Thyroid gland (tissue), 4 donors: Measurements from ENCODE around the gene CTBP1. TPM values are rescaled to one million over a fixed set of nuclear protein-coding genes. Genes with fewer than 3 reads are reported as not detected.

ENCODE experiments used
- DNase-seq, 2 donors: peaks; one replicate each; pipeline ENCODE4 v3.0.0-alpha.2; 2019
- H3K27ac ChIP-seq, 3 donors: fragments of 200-600 bp; sonication (generic); 1 replicate in 2 of 3; 2 replicates in 1 of 3; pipeline ENCODE4 v1.5.1; 2016 to 2019; ENCODE audit warnings: mild to moderate bottlenecking in 1 of 3, moderate library complexity in 1 of 3
- H3K27me3 ChIP-seq: fragments of 200-600 bp; sonication (generic); one replicate; pipeline ENCODE4 v1.5.1; 2019
- H3K36me3 ChIP-seq, 2 donors: fragments of 200-600 bp; sonication (generic); one replicate each; pipeline ENCODE4 v1.5.1; 2016 to 2019
- H3K4me1 ChIP-seq, 2 donors: fragments of 200-600 bp; sonication (generic); one replicate each; pipeline ENCODE4 v1.5.1; 2017 to 2019
- H3K4me3 ChIP-seq, 3 donors: fragments of 200-600 bp; sonication (generic); replicated peaks in 1 of 3; 1 replicate in 2 of 3; 2 replicates in 1 of 3; pipeline ENCODE4 v1.5.1; 2016; ENCODE audit warnings: mild to moderate bottlenecking in 1 of 3
- H3K9me3 ChIP-seq: fragments of 200-600 bp; sonication (generic); one replicate; pipeline ENCODE4 v1.5.1; 2017
- POLR2A ChIP-seq, 2 donors: fragments of 450-650 bp; IDR thresholded peaks; one replicate each; pipeline ENCODE4 v1.6.1; 2017; ENCODE audit warnings: antibody characterized with exemption in 2 of 2, mild to moderate bottlenecking in 2 of 2, moderate library complexity in 1 of 2
- WGBS, 2 donors: methylation state at CpG; one replicate each; pipeline ENCODE4 v1.1.5; 2017; 5-methylcytosine and 5-hydroxymethylcytosine counted together
- intact Hi-C: fragments of 100-400 bp; cut with DNase I; formaldehyde crosslinking; loops from one replicate; pipeline ENCODE4 v1.15.1; 2023
- total RNA-seq, 4 donors: library from RNA; depleted of rRNA; stranded (reverse); fragments of >200 nt; gene quantifications; one replicate each; pipeline ENCODE4 v1.2.3, GENCODE V29; 2016
- TF ChIP-seq, protein P1 (sequence below), 6 experiments: fragments of 200-600 bp in 3 of 6; fragments of 450-650 bp in 3 of 6; sonication (generic) in 3 of 6; IDR thresholded peaks; one replicate each; pipeline ENCODE4 v1.5.1; 2016 to 2019; ENCODE audit warnings: antibody characterized with exemption in 6 of 6, mild to moderate bottlenecking in 2 of 6, inconsistent platforms in 1 of 6, moderate library complexity in 1 of 6

Gene CTBP1
- total RNA-seq, 4 donors from 2014 or later: 102 to 226 (median 177) TPM

- Histone ChIP-seq H3K4me1 (no peaks in the 10 kb centered on the region), H3K27ac (no peak overlapping the region), H3K27me3 (no peaks in the 10 kb centered on the region), H3K4me3 (no peak overlapping the region), H3K36me3 (no peaks in the 10 kb centered on the region), H3K9me3 (no peaks in the 10 kb centered on the region)
- intact Hi-C loops: no loop called here
- TF ChIP-seq, protein P1, sequence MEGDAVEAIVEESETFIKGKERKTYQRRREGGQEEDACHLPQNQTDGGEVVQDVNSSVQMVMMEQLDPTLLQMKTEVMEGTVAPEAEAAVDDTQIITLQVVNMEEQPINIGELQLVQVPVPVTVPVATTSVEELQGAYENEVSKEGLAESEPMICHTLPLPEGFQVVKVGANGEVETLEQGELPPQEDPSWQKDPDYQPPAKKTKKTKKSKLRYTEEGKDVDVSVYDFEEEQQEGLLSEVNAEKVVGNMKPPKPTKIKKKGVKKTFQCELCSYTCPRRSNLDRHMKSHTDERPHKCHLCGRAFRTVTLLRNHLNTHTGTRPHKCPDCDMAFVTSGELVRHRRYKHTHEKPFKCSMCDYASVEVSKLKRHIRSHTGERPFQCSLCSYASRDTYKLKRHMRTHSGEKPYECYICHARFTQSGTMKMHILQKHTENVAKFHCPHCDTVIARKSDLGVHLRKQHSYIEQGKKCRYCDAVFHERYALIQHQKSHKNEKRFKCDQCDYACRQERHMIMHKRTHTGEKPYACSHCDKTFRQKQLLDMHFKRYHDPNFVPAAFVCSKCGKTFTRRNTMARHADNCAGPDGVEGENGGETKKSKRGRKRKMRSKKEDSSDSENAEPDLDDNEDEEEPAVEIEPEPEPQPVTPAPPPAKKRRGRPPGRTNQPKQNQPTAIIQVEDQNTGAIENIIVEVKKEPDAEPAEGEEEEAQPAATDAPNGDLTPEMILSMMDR (IDR thresholded peaks at IDR 0.05): no peak
- no peak for TF ChIP-seq POLR2A (IDR thresholded peaks at IDR 0.05)
- DNase-seq: no peak
- WGBS, 2 donors: 75 to 85% methylated on average over 11 of the region's 11 CpGs
Observed at GRCh38 chr4:1178300-1179088, 70.4 kb downstream of the CTBP1 start.

GRCh38 chr4:1177274-1178141 is 71.4 kb downstream of the CTBP1 start:
- intact Hi-C loops: no loop called here
- no peak overlapping the region for H3K4me3 ChIP-seq
- H3K27me3 ChIP-seq: peaks cover under 1% of the 10 kb centered on the region
- DNase-seq: no peak
- no peaks in the 10 kb centered on the region for H3K36me3 ChIP-seq
- 85 to 88% methylated on average over 16 to 21 of the region's 28 CpGs for WGBS, 2 donors
- H3K9me3 ChIP-seq: no peaks in the 10 kb centered on the region
- TF ChIP-seq, protein P1 (IDR thresholded peaks at IDR 0.05): no peak
- no peak for TF ChIP-seq POLR2A (IDR thresholded peaks at IDR 0.05)
- H3K27ac ChIP-seq: no peak overlapping the region
- H3K4me1 ChIP-seq: peaks cover under 1 to 4% of the 10 kb centered on the region in 2 donors

DNA sequence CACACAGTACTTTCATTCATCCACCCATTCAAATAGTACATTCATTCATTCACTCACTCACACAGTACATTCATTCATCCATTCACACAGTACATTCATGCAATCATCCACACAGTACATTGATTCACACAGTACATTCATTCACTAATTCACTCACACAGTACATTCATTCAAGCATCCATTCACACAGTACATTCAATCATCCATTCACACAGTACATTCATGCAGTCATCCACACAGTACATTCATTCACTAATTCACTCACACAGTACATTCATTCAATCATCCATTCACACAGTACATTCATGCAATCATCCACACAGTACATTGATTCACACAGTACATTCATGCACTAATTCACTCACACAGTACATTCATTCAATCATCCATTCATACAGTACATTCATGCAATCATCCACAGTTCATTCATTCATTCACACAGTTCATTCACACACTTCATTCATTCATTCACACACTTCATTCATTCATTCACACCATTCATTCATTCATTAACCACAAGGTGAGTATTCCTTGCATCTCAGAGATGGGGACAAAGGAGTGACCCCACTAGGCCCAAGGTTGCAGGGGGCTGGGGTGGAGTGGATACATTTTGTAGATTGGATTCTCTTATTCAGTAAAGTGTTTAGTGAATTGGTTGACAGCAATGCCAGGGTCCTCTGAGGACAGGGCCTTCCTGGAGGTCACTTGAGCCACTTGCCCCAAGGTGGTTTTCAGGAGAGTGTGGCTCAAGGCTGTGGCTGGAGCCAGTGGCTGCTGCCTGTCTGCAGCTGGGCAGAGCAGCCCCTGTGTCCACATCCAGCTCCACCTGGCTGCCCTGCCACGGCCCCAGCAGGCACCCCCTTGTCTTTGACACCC is 72.3 kb downstream of the CTBP1 start:
- no peaks in the 10 kb centered on the region for H3K36me3 ChIP-seq
- H3K4me3 ChIP-seq: no peak overlapping the region
- peaks cover 10 to 13% of the 10 kb centered on the region in 2 donors for H3K4me1 ChIP-seq
- no peaks in the 10 kb centered on the region for H3K9me3 ChIP-seq
- no peak for DNase-seq
- 50 to 67% methylated on average over 1 of the region's 1 CpG for WGBS, 2 donors
- H3K27ac ChIP-seq: no peak overlapping the region
- intact Hi-C loops: no loop called here
- peaks cover 8% of the 10 kb centered on the region for H3K27me3 ChIP-seq
- TF ChIP-seq, protein P1 (IDR thresholded peaks at IDR 0.05): no peak
- no peak for TF ChIP-seq POLR2A (IDR thresholded peaks at IDR 0.05)

DNA sequence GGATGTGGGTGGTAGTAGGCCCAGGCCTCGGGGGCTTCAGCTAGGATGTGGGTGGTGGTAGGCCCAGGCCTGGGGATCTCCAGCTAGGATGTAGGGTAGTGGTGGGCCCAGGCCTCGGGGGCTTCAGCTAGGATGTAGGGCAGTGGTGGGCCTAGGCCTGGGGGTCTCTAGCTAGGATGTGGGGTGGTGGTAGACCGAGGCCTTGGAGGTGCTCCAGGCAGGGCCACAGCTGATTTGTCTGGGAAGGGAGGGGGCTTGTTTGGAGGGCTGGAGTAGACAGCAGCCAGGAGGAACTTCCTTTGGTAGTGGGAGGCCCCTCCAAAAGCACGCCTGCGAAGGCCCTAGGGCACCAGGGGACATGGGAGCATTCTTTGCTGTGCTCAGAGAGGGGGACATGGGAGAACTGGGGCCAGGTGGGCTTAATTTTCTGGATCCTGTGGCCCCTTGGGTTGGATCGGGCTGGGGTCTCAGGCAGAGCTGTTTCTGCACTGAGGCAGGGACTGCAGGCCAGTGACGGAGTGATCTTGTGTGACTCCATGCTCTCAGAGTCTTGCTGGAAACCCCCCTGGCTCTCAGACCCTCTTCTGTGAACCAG is 73.2 kb downstream of the CTBP1 start:
- no peak overlapping the region for H3K4me3 ChIP-seq
- no peaks in the 10 kb centered on the region for H3K36me3 ChIP-seq
- TF ChIP-seq, protein P1 (IDR thresholded peaks at IDR 0.05): no peak
- TF ChIP-seq POLR2A (IDR thresholded peaks at IDR 0.05): no peak
- DNase-seq: no peak
- intact Hi-C loops: no loop called here
- H3K4me1 ChIP-seq: peaks cover 14 to 22% of the 10 kb centered on the region in 2 donors
- H3K27ac ChIP-seq: no peak overlapping the region
- H3K9me3 ChIP-seq: no peaks in the 10 kb centered on the region
- H3K27me3 ChIP-seq: peaks cover 17% of the 10 kb centered on the region
- WGBS, 2 donors: 94 to 98% methylated on average over 7 of the region's 7 CpGs
